ENCODE results near the gene CCR9. TPM values are rescaled to one million over a fixed set of nuclear protein-coding genes. Genes with fewer than 3 reads are reported as not detected.

The CCR9 gene
- total RNA-seq, 2 donors from 2014 or later, result 0.13 TPM; not detected in 1

GRCh38 chr3:45868650-45869049 lies 17.7 kb upstream of the CCR9 start:
- Histone ChIP-seq H3K36me3 (no peaks in the 10 kb centered on the region), H3K27me3 (no peaks in the 10 kb centered on the region), H3K9ac (ENCODE audit: low read depth in 2 of 2, low read length in 2 of 2) (no peak overlapping the region), H3K27ac (no peak overlapping the region), H3K9me3 (no peaks in the 10 kb centered on the region), H3K4me3 (no peak overlapping the region), H3K4me1 (no peaks in the 10 kb centered on the region)
- no peak for DNase-seq
- intact Hi-C loops (cut with DNase I), result no loop called here
- TF ChIP-seq CTCF (IDR thresholded peaks at IDR 0.05), result no peak

GRCh38 chr3:45869638-45870037 lies 16.7 kb upstream of the CCR9 start:
- Histone ChIP-seq H3K9me3 (no peaks in the 10 kb centered on the region), H3K27me3 (no peaks in the 10 kb centered on the region), H3K9ac (ENCODE audit: low read depth in 2 of 2, low read length in 2 of 2) (no peak overlapping the region), H3K4me3 (no peak overlapping the region), H3K36me3 (no peaks in the 10 kb centered on the region), H3K4me1 (no peaks in the 10 kb centered on the region), H3K27ac (no peak overlapping the region)
- intact Hi-C loops (cut with DNase I), result no loop called here
- no peak for DNase-seq
- no peak for TF ChIP-seq CTCF (IDR thresholded peaks at IDR 0.05)

- no peaks in the 10 kb centered on the region for H3K36me3 ChIP-seq
- H3K9ac ChIP-seq (ENCODE audit: low read depth in 2 of 2, low read length in 2 of 2), result no peak overlapping the region
- H3K9me3 ChIP-seq, result no peaks in the 10 kb centered on the region
- no peak overlapping the region for H3K4me3 ChIP-seq
- DNase-seq, result no peak
- no peak overlapping the region for H3K27ac ChIP-seq
- no peaks in the 10 kb centered on the region for H3K4me1 ChIP-seq
- H3K27me3 ChIP-seq, result no peaks in the 10 kb centered on the region
- intact Hi-C loops (cut with DNase I), result no loop called here
- no peak for TF ChIP-seq CTCF (IDR thresholded peaks at IDR 0.05)
Observed at GRCh38 chr3:45870099-45870498, 16.2 kb upstream of the CCR9 start.

GRCh38 chr3:45871780-45872179 lies 14.6 kb upstream of the CCR9 start:
- H3K27me3 ChIP-seq, result no peaks in the 10 kb centered on the region
- H3K36me3 ChIP-seq, result no peaks in the 10 kb centered on the region
- intact Hi-C loops (cut with DNase I), result no loop called here
- no peak for DNase-seq
- no peaks in the 10 kb centered on the region for H3K9me3 ChIP-seq
- H3K9ac ChIP-seq (ENCODE audit: low read depth in 2 of 2, low read length in 2 of 2), result no peak overlapping the region
- no peaks in the 10 kb centered on the region for H3K4me1 ChIP-seq
- no peak overlapping the region for H3K4me3 ChIP-seq
- no peak overlapping the region for H3K27ac ChIP-seq
- no peak for TF ChIP-seq CTCF (IDR thresholded peaks at IDR 0.05)

GRCh38 chr3:45872569-45872968 lies 13.8 kb upstream of the CCR9 start:
- Histone ChIP-seq H3K9ac (ENCODE audit: low read depth in 2 of 2, low read length in 2 of 2) (no peak overlapping the region), H3K9me3 (no peaks in the 10 kb centered on the region), H3K27me3 (no peaks in the 10 kb centered on the region), H3K36me3 (no peaks in the 10 kb centered on the region), H3K27ac (no peak overlapping the region), H3K4me1 (no peaks in the 10 kb centered on the region), H3K4me3 (no peak overlapping the region)
- no peak for DNase-seq
- intact Hi-C loops (cut with DNase I), result no loop called here
- TF ChIP-seq CTCF (IDR thresholded peaks at IDR 0.05), result no peak

- Histone ChIP-seq H3K27me3 (no peaks in the 10 kb centered on the region), H3K4me1 (no peaks in the 10 kb centered on the region), H3K36me3 (no peaks in the 10 kb centered on the region), H3K9me3 (no peaks in the 10 kb centered on the region), H3K27ac (no peak overlapping the region), H3K9ac (ENCODE audit: low read depth in 2 of 2, low read length in 2 of 2) (no peak overlapping the region), H3K4me3 (no peak overlapping the region)
- DNase-seq, result no peak
- intact Hi-C loops (cut with DNase I), result no loop called here
- TF ChIP-seq CTCF (IDR thresholded peaks at IDR 0.05), result no peak
Observed at GRCh38 chr3:45873036-45873435, 13.3 kb upstream of the CCR9 start.

All from colonic mucosa (tissue), 4 donors.